Measurements from ENCODE around the gene TJP1. TPM values are rescaled to one million over a fixed set of nuclear protein-coding genes. Genes with fewer than 3 reads are reported as not detected.

Gene TJP1
- total RNA-seq, 1 experiment from 2014 or later, result 181 TPM

DNA sequence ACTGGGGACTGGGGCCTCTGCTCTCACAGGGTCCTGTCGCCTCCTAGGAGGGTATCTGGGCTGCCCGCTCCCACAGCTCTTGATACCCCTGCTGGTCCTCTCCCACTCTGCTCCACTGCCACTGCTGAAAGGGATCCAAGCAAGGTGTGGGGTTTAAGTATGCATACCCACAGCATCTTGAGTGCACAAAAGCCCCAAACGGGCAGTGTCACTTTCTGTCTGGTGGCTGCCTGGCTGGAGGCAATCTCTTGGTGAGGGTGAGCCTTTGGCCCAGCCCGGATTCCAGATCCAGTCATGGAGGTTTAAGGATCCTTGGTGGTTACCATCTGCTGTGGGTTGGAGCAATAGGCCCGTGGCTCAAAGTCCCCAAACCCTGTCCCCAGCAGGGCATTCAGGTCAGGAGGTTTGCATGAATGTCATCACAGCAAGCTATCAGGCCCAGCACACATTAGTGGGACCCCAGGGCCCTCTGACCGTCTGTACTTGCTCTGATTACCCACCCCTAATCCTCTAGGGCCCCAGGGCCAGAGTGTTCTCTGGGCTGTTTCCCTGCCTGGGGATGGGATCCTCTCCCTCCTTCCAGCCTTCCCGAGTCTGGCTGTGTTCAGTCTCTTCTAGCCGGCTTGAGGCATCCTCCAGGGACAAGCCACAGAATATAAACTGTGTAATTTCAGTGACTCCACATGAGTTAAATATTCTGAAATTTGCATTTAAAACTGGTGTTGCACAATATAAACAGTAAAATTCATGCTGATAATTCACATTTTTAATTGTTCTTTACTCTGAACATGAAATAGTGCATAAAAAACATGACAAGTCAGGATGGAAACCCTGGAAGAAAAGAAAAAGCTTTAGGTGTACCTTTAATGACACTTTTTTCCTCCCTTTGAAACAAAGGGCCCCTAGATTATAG, 4.9 kb upstream of the TJP1 start:
- Histone ChIP-seq H3K27me3 (replicated peaks; ENCODE audit: control insufficient read depth, insufficient read depth, low read length) (no peaks in the 10 kb centered on the region), H3K36me3 (ENCODE audit: control insufficient read depth, insufficient read depth, low read length) (no peaks in the 10 kb centered on the region), H3K4me1 (peaks cover 7% of the 10 kb centered on the region), H3K9me3 (no peaks in the 10 kb centered on the region), H3K4me3 (ENCODE audit: low read depth, low read length) (no peak overlapping the region)
- H3K4me3 Mint-ChIP-seq (ENCODE audit: unreplicated experiment), result no peak overlapping the region
- H3K4me1 Mint-ChIP-seq (ENCODE audit: low read depth, unreplicated experiment), result peaks cover 6% of the 10 kb centered on the region
- CTCF ChIA-PET, result interaction anchor here (1.1 kb wide), 1 partner anchor 99 kb away, joined by 7 read pairs; no protein-coding TSS in a partner anchor
- peaks cover 11% of the 10 kb centered on the region for H3K36me3 Mint-ChIP-seq (ENCODE audit: insufficient read depth, unreplicated experiment)
- TF ChIP-seq, protein P1, sequence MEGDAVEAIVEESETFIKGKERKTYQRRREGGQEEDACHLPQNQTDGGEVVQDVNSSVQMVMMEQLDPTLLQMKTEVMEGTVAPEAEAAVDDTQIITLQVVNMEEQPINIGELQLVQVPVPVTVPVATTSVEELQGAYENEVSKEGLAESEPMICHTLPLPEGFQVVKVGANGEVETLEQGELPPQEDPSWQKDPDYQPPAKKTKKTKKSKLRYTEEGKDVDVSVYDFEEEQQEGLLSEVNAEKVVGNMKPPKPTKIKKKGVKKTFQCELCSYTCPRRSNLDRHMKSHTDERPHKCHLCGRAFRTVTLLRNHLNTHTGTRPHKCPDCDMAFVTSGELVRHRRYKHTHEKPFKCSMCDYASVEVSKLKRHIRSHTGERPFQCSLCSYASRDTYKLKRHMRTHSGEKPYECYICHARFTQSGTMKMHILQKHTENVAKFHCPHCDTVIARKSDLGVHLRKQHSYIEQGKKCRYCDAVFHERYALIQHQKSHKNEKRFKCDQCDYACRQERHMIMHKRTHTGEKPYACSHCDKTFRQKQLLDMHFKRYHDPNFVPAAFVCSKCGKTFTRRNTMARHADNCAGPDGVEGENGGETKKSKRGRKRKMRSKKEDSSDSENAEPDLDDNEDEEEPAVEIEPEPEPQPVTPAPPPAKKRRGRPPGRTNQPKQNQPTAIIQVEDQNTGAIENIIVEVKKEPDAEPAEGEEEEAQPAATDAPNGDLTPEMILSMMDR (IDR thresholded peaks at IDR 0.05; ENCODE audit: insufficient read depth in 1 of 2, low read depth in 1 of 2, low read length in 1 of 2, severe bottlenecking in 1 of 2, unreplicated experiment in 1 of 2), result no peak
- no peak for DNase-seq
- H3K27me3 Mint-ChIP-seq (ENCODE audit: insufficient read depth, unreplicated experiment), result no peaks in the 10 kb centered on the region
- H3K9me3 Mint-ChIP-seq (ENCODE audit: unreplicated experiment), result no peaks in the 10 kb centered on the region
- POLR2A ChIA-PET, result interaction anchor here (0.6 kb wide), 1 partner anchor 143 kb away, joined by 4 read pairs; no protein-coding TSS in a partner anchor
- H3K27ac Mint-ChIP-seq (ENCODE audit: unreplicated experiment), result no peak overlapping the region
- intact Hi-C loops (cut with micrococcal nuclease; ENCODE audit: unreplicated experiment), result no loop called here
- BruUV-seq (replicated peaks), result no TSS peak

DNA sequence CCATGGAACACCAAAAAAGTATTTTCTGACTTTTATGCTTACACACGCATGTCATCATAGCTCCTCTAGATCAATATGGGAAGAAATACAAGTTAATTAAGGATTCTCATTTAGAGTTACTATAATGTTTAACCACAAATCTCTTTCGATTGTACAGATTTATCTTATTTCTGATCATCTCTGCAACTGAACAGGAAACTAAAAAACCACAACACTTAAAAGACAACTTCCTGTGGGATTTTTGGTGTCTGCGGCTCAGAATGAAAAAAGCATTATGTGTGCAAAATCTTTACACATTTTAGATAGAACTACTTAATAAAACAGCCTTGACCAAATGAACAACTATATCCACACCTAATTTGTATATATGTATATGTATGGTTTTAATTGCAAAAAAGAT, 3.0 kb upstream of the TJP1 start:
- Histone ChIP-seq H3K27me3 (replicated peaks; ENCODE audit: control insufficient read depth, insufficient read depth, low read length) (no peaks in the 10 kb centered on the region), H3K9me3 (no peaks in the 10 kb centered on the region), H3K36me3 (ENCODE audit: control insufficient read depth, insufficient read depth, low read length) (no peaks in the 10 kb centered on the region), H3K4me1 (peaks cover 7% of the 10 kb centered on the region), H3K4me3 (ENCODE audit: low read depth, low read length) (no peak overlapping the region)
- peaks cover 22% of the 10 kb centered on the region for H3K36me3 Mint-ChIP-seq (ENCODE audit: insufficient read depth, unreplicated experiment)
- ChIA-PET CTCF (no interaction called here), POLR2A (no interaction called here)
- no peaks in the 10 kb centered on the region for H3K27me3 Mint-ChIP-seq (ENCODE audit: insufficient read depth, unreplicated experiment)
- intact Hi-C loops (cut with micrococcal nuclease; ENCODE audit: unreplicated experiment), result no loop called here
- DNase-seq, result no peak
- TF ChIP-seq, protein P1 (IDR thresholded peaks at IDR 0.05; ENCODE audit: insufficient read depth in 1 of 2, low read depth in 1 of 2, low read length in 1 of 2, severe bottlenecking in 1 of 2, unreplicated experiment in 1 of 2), result no peak
- H3K4me1 Mint-ChIP-seq (ENCODE audit: low read depth, unreplicated experiment), result peaks cover 6% of the 10 kb centered on the region
- no TSS peak for BruUV-seq (replicated peaks)
- no peaks in the 10 kb centered on the region for H3K9me3 Mint-ChIP-seq (ENCODE audit: unreplicated experiment)
- no peak overlapping the region for H3K4me3 Mint-ChIP-seq (ENCODE audit: unreplicated experiment)
- H3K27ac Mint-ChIP-seq (ENCODE audit: unreplicated experiment), result no peak overlapping the region

DNA sequence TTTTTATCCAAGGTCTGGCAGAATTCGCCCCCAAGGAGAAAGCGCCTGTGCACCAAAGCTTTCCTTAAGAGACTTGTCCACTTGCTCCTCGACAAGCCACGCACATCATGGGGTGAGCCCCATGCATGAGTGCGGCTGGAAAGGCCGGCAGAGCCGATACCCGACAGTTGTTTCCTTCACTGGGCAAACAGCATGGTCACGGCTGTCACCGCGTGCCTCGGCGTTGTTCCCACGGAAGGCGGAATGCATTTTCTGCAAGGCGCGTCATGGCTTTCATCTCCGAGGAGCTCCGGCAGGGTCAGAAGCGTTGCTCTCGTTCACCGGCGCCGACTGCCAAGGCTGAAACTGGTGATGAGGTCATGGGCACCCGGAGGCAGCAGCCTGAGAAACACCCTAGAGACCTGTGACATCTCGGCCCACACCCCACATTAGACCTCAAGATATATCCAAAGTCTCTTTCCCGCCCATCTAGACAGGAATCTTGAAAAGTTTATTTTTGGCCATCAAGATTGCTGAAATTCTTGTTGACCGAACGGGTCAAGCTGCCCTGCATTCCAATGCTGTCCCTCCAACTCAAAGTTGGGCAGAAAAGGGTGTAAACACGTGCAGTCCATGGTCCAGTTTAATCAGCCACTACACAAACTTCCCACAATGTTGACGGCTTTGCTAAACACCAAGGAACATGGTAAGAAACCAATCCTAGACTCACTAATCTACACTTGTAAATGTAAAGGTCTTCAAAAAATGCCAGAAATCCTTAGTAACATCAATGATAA, 604 bp upstream of the TJP1 start:
- H3K36me3 ChIP-seq (ENCODE audit: control insufficient read depth, insufficient read depth, low read length), result no peaks in the 10 kb centered on the region
- Mint-ChIP-seq H3K4me1 (ENCODE audit: low read depth, unreplicated experiment) (peaks cover 9% of the 10 kb centered on the region), H3K27ac (ENCODE audit: unreplicated experiment) (peak overlapping the region; percentile 97), H3K36me3 (ENCODE audit: insufficient read depth, unreplicated experiment) (peaks cover 38% of the 10 kb centered on the region), H3K9me3 (ENCODE audit: unreplicated experiment) (no peaks in the 10 kb centered on the region), H3K27me3 (ENCODE audit: insufficient read depth, unreplicated experiment) (no peaks in the 10 kb centered on the region), H3K4me3 (ENCODE audit: unreplicated experiment) (peak overlapping the region; percentile 93)
- peak overlapping the region; percentile 80 for H3K4me3 ChIP-seq (ENCODE audit: low read depth, low read length)
- DNase-seq, result peak; percentile 82 to 88
- CTCF ChIA-PET, result interaction anchor here (0.6 to 4.4 kb wide), 3 partner anchors 18 to 102 kb away, joined by 3 to 85 read pairs (median 7); no protein-coding TSS in a partner anchor
- intact Hi-C loops (cut with micrococcal nuclease; ENCODE audit: unreplicated experiment), result loop anchor here (1.0 to 5.0 kb wide), 4 partner anchors 39 to 102 kb away; no protein-coding TSS in a partner anchor
- H3K4me1 ChIP-seq, result peaks cover 18% of the 10 kb centered on the region
- BruUV-seq (replicated peaks), result TSS peak; percentile 79
- POLR2A ChIA-PET, result interaction anchor here (1.2 to 5.4 kb wide), 2 partner anchors 98 to 102 kb away, joined by 6 to 133 read pairs; no protein-coding TSS in a partner anchor
- H3K27me3 ChIP-seq (replicated peaks; ENCODE audit: control insufficient read depth, insufficient read depth, low read length), result no peaks in the 10 kb centered on the region
- TF ChIP-seq, protein P1 (IDR thresholded peaks at IDR 0.05; ENCODE audit: insufficient read depth in 1 of 2, low read depth in 1 of 2, low read length in 1 of 2, severe bottlenecking in 1 of 2, unreplicated experiment in 1 of 2), result no peak
- no peaks in the 10 kb centered on the region for H3K9me3 ChIP-seq
